ENCODE results near the gene CDIP1.

CDIP1 gene

GRCh38 chr16:4537376-4538343, 913 bp downstream of the CDIP1 start:
- peak in 2 of 3 experiments; percentile 77 to 86 for DNase-seq

DNA sequence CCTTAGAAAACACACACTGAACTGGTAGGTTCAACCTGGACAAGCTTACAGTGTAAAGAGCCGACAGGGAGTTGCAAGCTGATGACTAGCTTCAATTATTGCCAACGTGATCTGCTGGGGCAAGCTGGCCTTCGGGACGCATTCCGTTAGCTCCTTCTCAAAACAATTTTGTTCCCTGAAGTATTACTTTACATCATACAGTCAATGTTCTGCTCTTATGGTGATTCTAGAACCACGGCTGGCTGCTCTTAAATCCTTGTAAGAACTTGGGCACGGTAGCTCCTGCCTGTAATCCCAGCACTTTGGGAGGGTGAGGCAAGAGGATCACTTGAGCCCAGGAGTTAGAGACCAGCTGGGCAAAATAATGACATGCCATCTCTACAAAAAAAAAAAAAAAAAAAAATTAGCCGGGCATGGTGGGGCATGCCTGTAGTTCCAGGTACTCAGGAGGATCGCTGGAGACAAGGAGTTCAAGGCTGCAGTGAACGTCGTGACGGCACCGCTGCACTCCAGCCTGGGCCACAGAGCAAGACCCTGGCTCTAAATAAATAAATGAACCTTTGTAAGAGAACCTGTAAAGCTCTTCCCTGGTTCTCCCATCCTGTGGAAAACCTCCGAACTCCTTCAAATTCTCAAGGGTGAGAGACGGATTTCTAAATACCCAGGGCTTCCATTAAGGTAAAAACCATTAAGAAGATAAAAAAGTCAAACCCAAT, 2.0 kb downstream of the CDIP1 start:
- no peak for DNase-seq

GRCh38 chr16:4535627-4536108, 2.9 kb downstream of the CDIP1 start:
- DNase-seq = no peak

- DNase-seq = no peak
These were observed 4.3 kb downstream of the CDIP1 start for GRCh38 chr16:4534151-4534790.

- DNase-seq = no peak
These were observed 5.1 kb downstream of the CDIP1 start for GRCh38 chr16:4533490-4533889.

DNA sequence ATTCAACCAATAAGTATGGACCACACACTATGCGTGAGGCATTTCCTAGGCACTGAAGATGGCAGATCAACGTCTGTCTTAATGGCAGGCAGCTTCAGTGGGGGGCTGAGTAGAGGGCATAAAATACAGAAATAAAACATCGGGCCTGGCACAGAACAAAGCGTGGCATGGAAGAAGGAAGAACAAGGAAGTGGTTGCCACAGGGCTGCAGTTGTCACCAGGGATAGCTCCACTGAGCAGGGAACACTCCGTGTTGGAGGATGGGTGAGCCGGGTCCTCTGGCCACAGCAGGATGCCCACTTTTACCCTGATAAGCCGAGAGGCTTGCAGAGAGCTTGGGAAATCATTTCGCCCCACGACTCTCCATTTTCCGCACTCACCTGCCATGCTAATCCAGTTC, 6.3 kb downstream of the CDIP1 start:
- DNase-seq = no peak

DNA sequence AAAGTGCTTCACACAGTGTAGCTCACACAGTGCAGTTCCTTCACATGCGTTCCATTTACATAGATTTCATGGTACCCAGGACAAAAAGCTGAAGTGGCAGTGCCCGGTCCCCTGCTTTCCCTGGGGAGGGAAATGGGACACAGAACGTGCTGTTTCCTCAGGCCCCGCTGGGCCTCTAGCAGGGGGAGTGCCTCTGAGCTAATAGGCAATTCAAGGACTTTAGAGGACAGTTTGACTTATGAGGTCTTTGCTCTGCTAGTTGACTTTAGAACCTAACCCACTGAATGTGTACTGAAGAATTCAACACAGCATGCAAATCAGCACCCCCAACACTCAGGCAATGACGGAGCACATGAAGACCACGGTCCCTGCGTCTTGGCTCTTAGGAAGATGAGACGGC, 6.8 kb downstream of the CDIP1 start:
- DNase-seq = no peak

GRCh38 chr16:4529085-4530060, 9.2 kb downstream of the CDIP1 start:
- DNase-seq = peak; percentile 23 to 54 (median 25)

GRCh38 chr16:4525634-4526277, 12.8 kb downstream of the CDIP1 start:
- no peak for DNase-seq

GRCh38 chr16:4525069-4525468, 13.5 kb downstream of the CDIP1 start:
- no peak for DNase-seq

GRCh38 chr16:4524571-4524970, 14.0 kb downstream of the CDIP1 start:
- DNase-seq = no peak

DNA sequence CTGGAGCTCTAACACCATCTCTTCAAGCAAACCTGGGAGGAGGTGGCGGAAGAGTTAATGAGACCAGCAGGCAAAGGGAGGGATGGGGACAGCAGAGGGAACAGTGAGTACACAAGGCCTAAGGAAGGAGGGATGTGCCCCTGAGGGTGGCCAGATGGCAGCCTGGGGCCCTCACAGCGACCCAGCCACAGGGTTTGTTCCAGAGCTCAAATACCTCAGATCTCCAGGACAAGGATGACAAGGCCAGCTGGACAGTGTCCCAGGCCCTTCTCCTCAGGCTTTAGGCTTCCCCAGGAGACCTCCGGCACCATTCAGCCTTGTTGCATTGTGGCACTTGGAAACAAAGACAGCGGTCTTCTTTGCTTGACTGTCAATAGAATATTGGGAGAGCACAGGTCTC, 14.9 kb downstream of the CDIP1 start:
- no peak for DNase-seq

DNA sequence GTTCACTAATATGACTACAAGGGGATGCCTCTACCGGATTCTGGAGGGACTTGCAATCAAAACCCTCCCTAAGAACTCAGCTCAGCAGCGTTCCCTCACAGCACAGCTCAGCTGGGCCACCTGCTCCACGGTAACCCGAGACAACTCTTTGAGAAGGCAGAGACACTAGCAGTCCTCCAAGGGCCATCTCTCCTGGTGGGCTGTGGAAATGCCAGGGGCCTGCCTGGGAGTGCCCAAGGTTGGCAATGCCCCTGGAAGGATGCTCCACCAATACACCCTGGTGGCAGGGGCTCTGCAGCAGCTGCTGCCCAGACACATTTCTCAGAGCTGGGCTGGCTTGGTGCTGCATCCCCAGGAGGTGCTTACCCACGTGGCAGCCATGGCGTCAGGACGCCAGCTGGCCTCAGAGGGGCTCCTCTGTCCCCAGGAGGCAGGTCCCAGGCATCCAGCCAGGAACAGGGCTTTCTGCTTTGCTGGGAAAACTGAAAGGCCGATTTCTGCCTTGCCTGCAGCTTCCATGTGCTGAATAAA, 16.5 kb downstream of the CDIP1 start:
- DNase-seq = peak; percentile 20 to 87 (median 77)

DNA sequence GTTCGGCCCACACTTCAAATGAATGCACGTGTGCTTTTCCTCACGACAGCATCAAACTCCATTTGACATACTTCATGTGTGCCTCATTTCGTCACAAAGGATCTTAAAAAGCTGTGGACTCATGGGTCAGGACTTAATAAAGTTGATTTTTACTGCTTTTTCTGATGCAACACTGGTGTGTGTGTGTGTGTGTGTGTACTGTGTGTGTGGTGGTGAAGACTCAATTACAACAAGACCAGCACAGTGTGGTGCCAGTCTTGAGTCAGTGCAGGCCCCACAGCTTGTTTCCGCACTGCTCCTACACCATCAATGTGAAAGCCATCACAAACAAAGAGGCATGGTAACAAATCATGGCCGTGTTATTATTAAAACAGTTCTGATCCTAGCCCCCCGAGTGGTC, 17.7 kb downstream of the CDIP1 start:
- DNase-seq = no peak

DNA sequence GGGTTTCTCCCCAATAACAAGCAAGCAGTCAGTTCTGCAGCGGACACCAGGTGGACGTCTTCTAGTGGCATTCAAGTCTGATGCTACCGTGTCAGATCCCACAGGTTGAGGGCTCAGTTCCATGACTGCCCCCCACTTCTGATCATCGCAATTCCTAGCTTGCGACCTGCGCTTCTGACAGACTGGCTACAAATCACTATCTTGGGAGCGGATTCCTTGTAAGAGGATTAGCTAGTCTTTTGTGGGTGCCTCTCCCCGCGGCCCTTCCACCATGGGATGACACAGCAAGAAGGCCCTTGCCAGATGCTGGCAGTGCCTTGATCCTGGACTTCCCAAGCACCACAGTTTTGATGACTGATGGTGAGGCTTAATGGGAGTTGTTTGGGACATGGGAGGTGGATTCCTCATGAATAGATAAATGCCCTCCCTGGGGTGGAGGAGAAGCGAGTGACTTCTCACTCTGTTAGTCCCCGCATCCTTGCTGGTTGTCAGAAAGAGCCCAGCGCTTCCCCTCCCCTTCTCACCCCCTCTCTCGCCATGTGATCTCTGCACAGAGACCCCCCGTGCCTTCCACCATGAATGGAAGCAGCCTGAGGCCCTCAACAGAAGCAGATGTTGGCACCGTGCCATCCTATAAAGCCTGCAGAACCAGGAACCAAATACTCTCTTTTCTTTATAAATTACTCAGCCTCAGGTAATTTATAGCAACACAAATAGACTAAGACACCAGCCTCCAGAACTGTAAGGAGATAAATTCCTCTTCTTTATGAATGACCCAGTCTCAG, 19.1 kb downstream of the CDIP1 start:
- DNase-seq = peak in 2 of 3 experiments; percentile 5 to 33

GRCh38 chr16:4517812-4518680, 20.5 kb downstream of the CDIP1 start:
- DNase-seq = peak in 2 of 3 experiments; percentile 14 to 33

DNA sequence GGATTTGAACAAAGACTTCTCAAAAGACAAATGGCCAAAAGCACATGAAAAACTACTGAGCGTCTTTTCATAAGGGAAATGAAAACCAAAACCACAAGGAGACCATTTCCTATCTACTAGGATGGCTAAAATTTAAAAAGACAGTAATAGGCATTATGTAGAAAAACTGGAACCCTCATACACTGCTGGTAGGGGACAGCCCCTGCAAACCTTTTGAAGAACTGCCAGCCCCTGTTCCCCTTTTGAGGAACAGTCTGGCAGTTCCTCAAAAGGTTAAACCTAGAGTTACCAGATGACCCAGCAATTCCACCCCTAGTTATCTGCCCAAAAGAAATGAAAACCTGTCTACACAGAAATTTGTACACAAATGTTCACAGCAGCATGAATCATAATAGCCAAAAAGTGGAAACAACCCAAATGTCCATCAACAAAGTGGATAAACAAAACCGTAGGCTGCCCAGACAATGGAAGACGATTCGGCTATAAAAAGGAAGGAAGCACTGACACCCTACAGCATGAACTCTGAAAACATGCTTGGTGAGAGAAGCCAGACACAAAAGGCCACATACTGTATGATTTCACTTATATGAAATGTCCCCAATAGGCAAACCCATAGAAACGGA, 22.9 kb downstream of the CDIP1 start:
- no peak for DNase-seq

DNA sequence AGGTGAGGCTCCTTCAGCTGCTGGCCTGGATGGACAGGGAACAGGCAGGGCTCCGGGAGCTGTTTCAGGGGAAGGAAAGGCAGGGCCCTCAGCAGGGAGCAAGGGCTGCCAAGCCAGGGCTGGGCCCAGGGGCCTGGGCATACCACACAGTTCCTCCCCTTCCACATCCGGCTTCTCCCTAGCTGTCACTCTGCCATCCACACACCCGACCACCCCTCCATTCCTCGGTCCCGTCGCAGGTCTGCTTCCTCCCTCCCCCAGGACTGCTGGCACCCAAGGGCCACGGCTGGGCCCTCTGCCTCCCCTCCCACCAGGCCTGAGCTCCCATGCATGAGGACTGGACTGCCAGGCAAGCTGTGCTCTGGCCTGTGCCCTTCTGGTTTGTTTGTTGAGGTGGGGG, 24.0 kb downstream of the CDIP1 start:
- no peak for DNase-seq

DNA sequence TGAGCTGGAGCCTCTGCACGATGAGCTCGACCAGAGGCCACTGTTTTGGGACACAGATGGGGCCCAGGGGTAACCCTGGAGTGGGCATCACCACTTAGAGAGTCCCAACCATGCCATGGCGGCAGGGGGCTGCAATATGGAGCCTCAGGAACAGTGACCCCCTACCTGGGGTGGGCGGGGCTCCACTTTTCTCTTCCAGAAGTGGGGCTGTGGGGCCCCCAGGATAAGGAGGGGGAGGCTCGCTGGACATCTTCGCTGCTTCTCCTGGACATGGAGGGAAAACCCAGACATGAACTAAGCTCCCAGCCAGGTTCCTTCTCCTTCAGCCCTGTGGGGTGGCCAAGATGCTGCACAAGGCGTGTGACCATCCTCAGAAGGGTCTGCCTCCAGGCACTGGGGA, 24.7 kb downstream of the CDIP1 start:
- DNase-seq = no peak

All from NCI-H1417 (cell line).